Measurements from ENCODE around the gene TEX10.
"Not testable (repeated sequence)": the region's sequence is repeated elsewhere in the genome, so short reads cannot be mapped to it uniquely, and the experiment has no call there.

TEX10 gene

GRCh38 chr9:100352727-100353505, at the start of gene TEX10:
Gene TEX10 (minus strand): TSS chr9:100352942. CDS start chr9:100349363, 3,579 bp downstream.
- DNase-seq, result peak; percentile 70

GRCh38 chr9:100401042-100401441, 48.3 kb upstream of the TEX10 start:
- no peak for DNase-seq

GRCh38 chr9:100397529-100398266, 45.0 kb upstream of the TEX10 start:
- DNase-seq, result no peak

GRCh38 chr9:100396769-100397168, 44.0 kb upstream of the TEX10 start:
- DNase-seq, result no peak

GRCh38 chr9:100394816-100395215, 42.1 kb upstream of the TEX10 start:
- no peak for DNase-seq

- no peak for DNase-seq
Measured at GRCh38 chr9:100394032-100394695, 41.4 kb upstream of the TEX10 start.

- DNase-seq, result not testable (repeated sequence)
Measured at GRCh38 chr9:100392989-100393388, 40.2 kb upstream of the TEX10 start.

- no peak for DNase-seq
Measured at GRCh38 chr9:100379862-100380261, 27.1 kb upstream of the TEX10 start.

GRCh38 chr9:100377015-100377414, 24.3 kb upstream of the TEX10 start:
- DNase-seq, result no peak

GRCh38 chr9:100375658-100376057, 22.9 kb upstream of the TEX10 start:
- DNase-seq, result no peak

- DNase-seq, result no peak
Measured at GRCh38 chr9:100372648-100373047, 19.9 kb upstream of the TEX10 start.

GRCh38 chr9:100370064-100370723, 17.5 kb upstream of the TEX10 start:
- no peak for DNase-seq

GRCh38 chr9:100368672-100369071, 15.9 kb upstream of the TEX10 start:
- no peak for DNase-seq

- DNase-seq, result no peak
Measured at GRCh38 chr9:100366121-100366520, 13.4 kb upstream of the TEX10 start.

- DNase-seq, result no peak
Measured at GRCh38 chr9:100364013-100364412, 11.3 kb upstream of the TEX10 start.

- DNase-seq, result no peak
Measured at GRCh38 chr9:100359057-100359456, 6.3 kb upstream of the TEX10 start.

- DNase-seq, result no peak
Measured at GRCh38 chr9:100357501-100357900, 4.8 kb upstream of the TEX10 start.

- peak; percentile 2 for DNase-seq
Measured at GRCh38 chr9:100355561-100355960, 2.8 kb upstream of the TEX10 start.

GRCh38 chr9:100354121-100354800, 1.5 kb upstream of the TEX10 start:
- no peak for DNase-seq

- DNase-seq, result no peak
Measured at GRCh38 chr9:100352201-100352726, 478 bp downstream of the TEX10 start.

GRCh38 chr9:100351508-100351907, 1.2 kb downstream of the TEX10 start:
- no peak for DNase-seq

GRCh38 chr9:100350188-100350587, 2.6 kb downstream of the TEX10 start:
- no peak for DNase-seq
